GM10248 (cell line): ENCODE data around the gene TAS1R3.
A peak's percentile ranks its signal among the peaks of the same experiment; 100 is the strongest.

ENCODE experiments used
- CTCF ChIA-PET: fragments of 300-600 bp; sonication (Branson Sonifier 250); formaldehyde crosslinking; extraction: SDS; loops from one replicate; lab custom pipeline; 2021; ENCODE audit warnings: antibody characterized with exemption; lab: Yijun Ruan, JAX
- POLR2A ChIA-PET: fragments of 350-650 bp; sonication (Branson Sonifier 250); formaldehyde crosslinking; extraction: SDS; loops from one replicate; lab custom pipeline; 2020; ENCODE audit warnings: antibody characterized with exemption; lab: Yijun Ruan, JAX
- DNase-seq: peaks from one replicate; pipeline ENCODE4 v3.0.0; 2012; ENCODE audit errors: extremely low spot score
- CTCF ChIP-seq: IDR thresholded peaks from 2 replicates; pipeline ENCODE4 v1.5.1; 2012; ENCODE audit warnings: mild to moderate bottlenecking, low read depth; ENCODE audit errors: extremely low read depth, missing control alignments, control extremely low read depth

Gene TAS1R3

DNA sequence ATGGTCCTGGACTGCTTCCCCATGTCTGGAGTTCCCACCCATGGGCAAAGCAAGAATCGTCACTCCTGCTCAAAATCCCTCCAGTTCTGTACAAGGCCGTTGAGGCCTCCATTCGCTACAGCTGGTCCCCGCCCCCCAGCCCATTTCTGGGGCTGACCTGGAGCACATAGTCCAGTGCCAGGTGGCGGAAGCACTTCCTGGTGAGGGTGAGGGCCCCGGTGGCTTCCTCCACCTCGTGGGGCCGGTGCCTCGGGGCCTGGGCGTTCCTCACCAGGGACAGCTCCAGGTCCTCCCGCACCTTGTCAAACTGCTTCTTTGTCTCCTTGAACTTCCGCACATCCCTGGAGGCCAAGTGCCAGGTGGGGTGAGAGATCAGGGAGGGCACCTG, 30.7 kb upstream of the TAS1R3 start:
- no peak for TF ChIP-seq CTCF
- CTCF ChIA-PET, result interaction anchor here (1.0 to 1.8 kb wide), 5 partner anchors 9 to 26 kb away, joined by 3 to 14 read pairs (median 5); partner anchors contain the start of gene UBE2J2
- POLR2A ChIA-PET, result no interaction called here
- DNase-seq, result no peak

- ChIA-PET POLR2A (no interaction called here), CTCF (interaction anchor here (1.2 kb wide), 1 partner anchor 70 kb away, joined by 3 read pairs; no protein-coding TSS in a partner anchor)
- no peak for DNase-seq
- TF ChIP-seq CTCF, result peak; percentile 45
Measured at GRCh38 chr1:1302006-1302430, 29.1 kb upstream of the TAS1R3 start.

GRCh38 chr1:1302951-1303509, 28.1 kb upstream of the TAS1R3 start:
- no peak for TF ChIP-seq CTCF
- no peak for DNase-seq
- POLR2A ChIA-PET, result no interaction called here
- CTCF ChIA-PET, result no interaction called here

DNA sequence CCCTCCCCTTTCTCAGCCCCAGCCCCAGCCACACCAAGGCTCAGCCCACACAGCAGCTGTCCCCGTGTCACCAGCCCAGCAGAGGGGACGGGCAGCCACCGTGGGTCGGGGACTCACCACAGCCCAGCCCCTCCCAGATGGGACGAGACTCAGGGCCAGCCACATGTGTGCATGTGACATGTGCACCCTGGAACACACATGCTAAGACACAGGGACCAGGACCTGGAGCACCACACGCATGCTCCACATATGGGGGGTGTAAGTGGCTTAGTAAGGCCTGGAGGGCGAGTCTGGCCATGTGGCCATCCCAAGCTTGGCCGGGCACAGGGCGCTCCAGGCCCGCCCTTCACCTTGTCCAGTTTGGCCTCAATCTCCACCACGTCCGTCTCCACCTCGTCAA, 27.3 kb upstream of the TAS1R3 start:
- CTCF ChIA-PET, result no interaction called here
- POLR2A ChIA-PET, result no interaction called here

DNA sequence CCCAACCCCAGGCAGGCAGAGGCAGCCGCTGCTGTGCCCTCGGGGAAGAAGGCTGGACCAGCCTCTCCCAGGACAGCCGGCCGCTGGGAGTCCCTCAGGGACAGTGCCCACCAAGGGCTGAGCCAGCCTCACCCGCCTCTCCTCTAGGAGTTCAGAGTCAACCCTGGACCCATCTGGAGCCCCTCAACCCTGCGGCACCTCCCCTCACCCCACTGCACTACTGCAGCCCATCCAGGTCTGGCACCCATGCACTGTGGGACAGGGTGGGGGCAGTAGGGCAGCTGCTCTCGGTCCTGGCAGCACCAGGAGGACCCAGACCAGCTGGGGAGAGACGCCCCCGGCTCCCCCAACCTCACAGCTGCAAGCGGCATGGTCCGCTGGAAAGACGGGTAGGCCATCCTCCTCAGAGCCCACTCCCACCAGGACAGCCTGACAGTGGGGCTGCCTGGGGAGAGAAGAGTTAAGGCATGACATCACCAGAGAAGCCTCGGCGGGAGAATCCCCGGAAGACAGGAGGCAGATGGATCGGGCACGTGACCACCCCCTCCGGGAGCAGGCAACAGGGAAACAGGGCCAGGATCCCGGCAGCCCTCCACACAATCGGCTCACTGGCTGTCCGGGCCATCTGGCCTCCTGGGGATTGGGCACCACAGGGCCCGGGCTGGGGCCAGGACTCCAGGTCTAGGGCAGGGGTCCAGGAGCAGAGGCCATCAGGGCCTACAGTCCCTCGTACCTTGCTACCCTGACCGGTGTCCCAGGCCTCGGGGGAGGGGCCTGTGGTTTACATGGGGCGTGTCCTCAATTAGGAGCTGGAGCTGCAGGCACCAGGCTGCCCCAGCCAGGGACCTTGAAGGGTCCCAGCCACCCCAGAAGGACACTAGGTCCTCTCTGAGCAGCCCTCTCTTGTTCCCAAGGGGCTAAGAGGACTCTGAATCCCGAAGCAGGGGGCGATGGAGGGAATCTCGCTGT, 26.5 kb upstream of the TAS1R3 start:
- DNase-seq, result no peak
- ChIA-PET POLR2A (no interaction called here), CTCF (interaction anchor here (0.8 to 1.2 kb wide), 4 partner anchors 13 to 605 kb away, joined by 3 to 6 read pairs (median 4); no protein-coding TSS in a partner anchor)
- no peak for TF ChIP-seq CTCF

More for the DNA sequence above, 27.3 kb upstream of the TAS1R3 start:
- no peak for TF ChIP-seq CTCF
- no peak for DNase-seq

GRCh38 chr1:1305300-1306069, 25.6 kb upstream of the TAS1R3 start:
- POLR2A ChIA-PET, result no interaction called here
- CTCF ChIA-PET, result interaction anchor here (0.8 to 1.2 kb wide), 4 partner anchors 14 to 604 kb away, joined by 3 to 6 read pairs (median 4); no protein-coding TSS in a partner anchor
- TF ChIP-seq CTCF, result no peak
- DNase-seq, result peak; percentile 70
